ENCODE data around the gene GRIA3.
"Not testable (repeated sequence)": the region's sequence is repeated elsewhere in the genome, so short reads cannot be mapped to it uniquely, and the experiment has no call there.

GRIA3 gene

DNA sequence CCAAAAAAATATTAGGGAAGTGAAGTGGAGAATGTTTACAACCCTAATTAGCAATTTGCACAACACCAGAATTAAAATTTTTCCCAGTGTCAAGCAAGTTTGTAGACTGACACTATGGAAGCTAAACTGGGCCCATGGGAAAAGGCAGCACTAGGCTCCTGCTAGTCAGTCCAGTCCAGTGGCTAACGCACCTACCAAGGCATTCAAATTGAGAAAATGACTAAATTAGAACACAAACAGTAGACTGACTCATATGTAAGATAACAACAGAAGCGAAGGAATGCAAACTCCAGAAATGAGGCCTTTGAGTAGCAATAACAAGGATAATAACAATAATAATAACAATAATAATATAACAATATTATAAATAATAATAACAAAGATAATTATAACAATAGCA lies 90.7 kb downstream of the GRIA3 start:
- DNase-seq (ENCODE audit: low spot score): no peak

- no peak for DNase-seq (ENCODE audit: low spot score)
Observed at GRCh38 chrX:123277347-123277746, 93.3 kb downstream of the GRIA3 start.

GRCh38 chrX:123277821-123278220 lies 93.7 kb downstream of the GRIA3 start:
- DNase-seq (ENCODE audit: low spot score): no peak

DNA sequence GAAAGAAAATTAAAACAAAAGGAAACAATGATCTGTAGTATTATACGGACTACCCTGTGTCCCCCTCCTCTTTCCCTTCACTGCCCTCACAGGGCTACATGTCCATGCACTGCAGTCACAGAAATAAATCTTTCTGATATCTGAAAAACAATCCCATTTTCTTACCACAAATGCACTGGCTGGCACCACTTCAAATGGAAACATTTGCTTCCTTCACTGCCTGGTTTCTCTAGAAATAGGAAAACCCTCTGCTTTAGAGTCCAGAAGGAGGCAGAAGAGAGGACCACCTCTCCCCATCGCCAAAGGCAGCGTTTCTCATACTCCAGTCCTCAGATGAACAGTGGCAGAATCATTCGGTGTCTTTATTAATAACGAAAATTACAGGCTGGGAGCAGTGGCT lies 98.2 kb downstream of the GRIA3 start:
- no peak for DNase-seq (ENCODE audit: low spot score)

- not testable (repeated sequence) for DNase-seq (ENCODE audit: low spot score)
Observed at GRCh38 chrX:123283407-123283806, 99.3 kb downstream of the GRIA3 start.

DNA sequence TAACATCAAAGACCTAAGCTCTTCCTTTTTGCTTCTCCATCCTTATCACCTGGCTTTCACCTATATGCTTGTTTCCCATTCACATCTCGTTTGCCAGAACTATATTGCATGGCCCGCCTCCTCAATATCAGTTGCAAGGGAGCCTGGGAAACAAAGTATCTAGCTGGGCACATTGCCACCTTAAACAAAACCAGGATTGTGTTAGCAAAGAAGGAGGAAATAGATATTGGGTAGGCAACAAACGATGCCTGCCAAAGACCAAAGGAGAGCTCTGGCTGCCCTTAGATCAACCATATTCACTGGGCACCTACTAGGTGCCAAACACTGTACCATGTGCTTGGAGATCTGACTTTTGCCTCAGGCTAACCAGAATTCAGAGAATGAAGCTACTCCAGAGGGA lies 107.5 kb downstream of the GRIA3 start:
- DNase-seq (ENCODE audit: low spot score): no peak

GRCh38 chrX:123298026-123298425 lies 113.9 kb downstream of the GRIA3 start:
- no peak for DNase-seq (ENCODE audit: low spot score)

GRCh38 chrX:123303429-123303828 lies 119.4 kb downstream of the GRIA3 start:
- DNase-seq (ENCODE audit: low spot score): no peak

DNA sequence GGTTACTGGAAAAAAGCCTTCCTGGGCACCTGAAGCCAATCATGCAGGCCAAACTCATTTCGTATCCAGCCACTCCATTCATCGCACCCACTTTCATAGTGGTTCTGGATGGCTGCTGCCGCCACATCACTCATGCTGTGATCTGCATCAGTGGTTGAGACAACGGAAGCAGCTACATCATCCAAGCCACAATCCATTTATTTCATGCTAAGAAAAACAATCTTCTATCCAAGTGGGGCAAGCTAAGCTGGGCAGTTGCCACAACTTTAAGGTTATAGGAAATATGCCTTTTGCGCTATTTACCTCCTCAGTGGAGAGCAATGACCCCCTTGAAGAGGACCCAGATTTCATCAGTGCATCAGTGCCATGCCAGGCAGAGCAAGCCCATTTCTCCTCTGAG lies 124.6 kb downstream of the GRIA3 start:
- no peak for DNase-seq (ENCODE audit: low spot score)

DNA sequence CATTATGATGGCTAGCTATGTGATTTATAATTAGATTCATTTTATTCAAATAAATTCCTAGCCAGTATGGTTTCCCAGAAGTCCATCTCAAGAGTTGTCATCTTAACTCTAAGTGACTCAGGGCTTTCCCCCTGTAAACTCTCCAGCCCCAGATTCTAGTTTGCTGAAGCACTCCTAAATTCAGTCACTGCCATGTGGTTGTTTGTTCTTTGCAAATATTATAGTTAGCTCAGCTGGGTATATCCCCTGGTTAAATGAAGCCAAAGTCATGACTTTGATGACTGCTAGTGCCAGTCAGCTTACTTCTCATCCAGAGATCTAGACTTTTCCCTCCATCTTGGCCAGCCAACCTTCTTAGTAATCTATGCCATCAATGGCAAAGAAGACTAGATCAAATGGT lies 126.0 kb downstream of the GRIA3 start:
- DNase-seq (ENCODE audit: low spot score): no peak

- DNase-seq (ENCODE audit: low spot score): no peak
Observed at GRCh38 chrX:123311486-123311885, 127.4 kb downstream of the GRIA3 start.

DNA sequence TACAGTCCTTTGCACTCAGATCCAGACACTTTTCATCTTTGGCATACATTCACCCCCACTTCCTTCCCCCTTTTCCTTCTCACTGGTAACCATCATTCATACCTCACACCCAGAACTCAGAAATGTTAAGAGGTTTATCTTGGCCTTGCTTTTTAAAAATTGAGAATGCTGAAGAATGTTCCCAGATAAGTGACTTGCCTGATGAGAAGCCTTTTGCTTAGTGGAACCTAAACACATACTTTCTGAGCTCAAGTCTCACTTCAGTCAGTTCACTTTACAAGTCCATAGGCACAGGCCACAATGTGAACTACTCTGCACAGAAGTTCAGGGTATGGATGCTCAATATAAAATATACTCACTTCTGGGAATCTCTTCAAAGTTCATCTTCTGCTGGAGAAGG lies 129.4 kb downstream of the GRIA3 start:
- DNase-seq (ENCODE audit: low spot score): no peak

DNA sequence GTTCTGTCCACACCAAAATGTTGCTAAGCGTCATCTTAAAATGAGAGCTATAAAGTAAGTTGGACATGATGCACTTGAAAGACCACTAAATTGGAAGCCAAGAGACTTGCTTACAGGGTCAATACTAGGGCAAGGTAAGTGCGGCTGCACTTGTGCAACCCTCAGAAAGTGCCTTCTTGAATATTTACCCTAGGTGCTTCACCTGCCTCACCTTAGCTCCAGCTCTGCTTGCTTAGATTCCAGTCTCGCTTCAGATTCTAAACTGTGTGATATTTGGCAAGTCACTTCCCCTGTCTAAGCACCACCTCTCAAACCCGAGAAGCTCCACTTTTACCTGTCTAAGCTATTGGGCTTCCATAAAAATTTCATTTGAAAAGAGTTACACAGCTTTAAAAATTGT lies 136.5 kb downstream of the GRIA3 start:
- no peak for DNase-seq (ENCODE audit: low spot score)

GRCh38 chrX:123322536-123322935 lies 138.5 kb downstream of the GRIA3 start:
- no peak for DNase-seq (ENCODE audit: low spot score)

GRCh38 chrX:123324625-123325024 lies 140.5 kb downstream of the GRIA3 start:
- no peak for DNase-seq (ENCODE audit: low spot score)

GRCh38 chrX:123330229-123330942 lies 146.3 kb downstream of the GRIA3 start:
- no peak for DNase-seq (ENCODE audit: low spot score)

GRCh38 chrX:123331349-123331748 lies 147.3 kb downstream of the GRIA3 start:
- no peak for DNase-seq (ENCODE audit: low spot score)

DNA sequence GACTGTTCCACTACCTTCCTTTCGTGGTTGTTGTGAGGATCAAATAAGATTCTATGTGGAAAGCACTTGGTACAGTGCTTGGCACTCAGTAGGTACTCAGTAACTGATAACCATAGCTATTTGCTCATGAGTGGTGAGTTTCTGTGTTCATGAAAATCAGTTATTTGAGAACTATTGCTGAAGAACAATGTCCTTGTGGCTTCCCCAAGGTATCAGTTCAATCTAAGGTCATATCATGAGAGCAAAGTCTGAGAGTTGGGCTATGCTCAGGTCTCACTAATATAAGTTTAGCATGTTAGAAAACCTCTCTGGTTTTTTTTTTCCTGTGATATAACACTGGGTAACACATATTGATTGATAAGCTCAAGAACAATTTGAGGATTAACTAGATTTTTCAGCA lies 147.8 kb downstream of the GRIA3 start:
- DNase-seq (ENCODE audit: low spot score): no peak

DNA sequence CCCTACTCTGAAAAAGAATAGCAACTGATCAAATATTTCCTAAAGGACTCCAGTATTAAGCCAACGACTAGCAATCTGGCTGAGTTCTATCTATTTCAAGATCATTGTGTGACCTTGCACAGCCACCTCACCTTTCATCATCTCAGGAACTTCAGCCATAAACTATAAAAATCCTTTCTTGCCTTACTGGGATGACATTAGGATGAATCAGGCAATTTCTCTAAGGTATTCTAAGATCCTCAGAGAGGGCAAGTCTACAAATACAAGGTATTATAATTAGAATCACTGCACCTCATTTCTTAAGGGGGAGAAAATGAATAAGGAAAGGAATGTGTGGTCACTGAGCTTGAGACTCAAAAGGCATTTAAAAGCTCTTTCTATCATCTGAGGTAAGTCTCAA lies 152.6 kb downstream of the GRIA3 start:
- DNase-seq (ENCODE audit: low spot score): no peak

GRCh38 chrX:123337886-123338639 lies 154.0 kb downstream of the GRIA3 start:
- no peak for DNase-seq (ENCODE audit: low spot score)

- no peak for DNase-seq (ENCODE audit: low spot score)
Observed at GRCh38 chrX:123339221-123339905, 155.3 kb downstream of the GRIA3 start.

- no peak for DNase-seq (ENCODE audit: low spot score)
Observed at GRCh38 chrX:123340696-123341095, 156.6 kb downstream of the GRIA3 start.

DNA sequence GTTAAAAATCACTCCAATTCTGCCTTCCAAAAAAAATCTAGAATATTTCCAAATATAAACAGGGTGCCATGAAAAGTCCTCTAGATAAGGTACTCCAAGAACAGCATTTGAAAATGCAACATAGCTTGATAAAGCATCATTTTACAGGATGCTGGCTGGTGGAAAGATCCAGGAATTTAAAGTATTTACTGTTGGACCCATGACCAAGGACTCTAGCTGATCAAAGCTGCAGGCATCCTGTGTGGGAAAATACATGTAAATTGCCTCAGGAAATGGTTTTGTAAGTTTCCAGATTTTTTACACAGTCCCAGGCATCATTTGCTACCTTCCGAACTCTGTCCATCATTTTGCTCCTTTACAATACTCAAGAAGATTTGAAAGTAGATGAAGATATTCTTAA lies 164.4 kb downstream of the GRIA3 start:
- no peak for DNase-seq (ENCODE audit: low spot score)

Data from Ammon's horn (tissue), 1 donor.